Mucosa of rectum (tissue), 2 donors: ENCODE data around the gene CCER1.

Experiments used
- H3K27ac ChIP-seq, 2 donors: one replicate each; pipeline ENCODE4 v1.7.0; 2013; ENCODE audit warnings: inconsistent platforms in 2 of 2, low read depth in 2 of 2, low read length in 2 of 2
- H3K27me3 ChIP-seq, 2 donors: one replicate each; pipeline ENCODE4 v1.7.0; 2013; ENCODE audit warnings: low read length in 2 of 2; ENCODE audit not compliant: control insufficient read depth in 2 of 2, insufficient read depth in 2 of 2
- H3K36me3 ChIP-seq, 2 donors: one replicate each; pipeline ENCODE4 v1.7.0; 2013; ENCODE audit warnings: low read length in 2 of 2; ENCODE audit not compliant: control insufficient read depth in 2 of 2, insufficient read depth in 2 of 2
- H3K4me1 ChIP-seq, 2 donors: one replicate each; pipeline ENCODE4 v1.7.0; 2013; ENCODE audit warnings: low read length in 2 of 2, mild to moderate bottlenecking in 1 of 2; ENCODE audit not compliant: control insufficient read depth in 2 of 2, insufficient read depth in 2 of 2
- H3K4me3 ChIP-seq, 2 donors: one replicate each; pipeline ENCODE4 v1.7.0; 2013; ENCODE audit warnings: low read length in 2 of 2
- H3K9ac ChIP-seq, 2 donors: one replicate each; pipeline ENCODE4 v1.7.0; 2013; ENCODE audit warnings: low read length in 2 of 2, low read depth in 1 of 2, mild to moderate bottlenecking in 1 of 2
- H3K9me3 ChIP-seq, 2 donors: one replicate each; pipeline ENCODE4 v1.7.0; 2013; ENCODE audit warnings: low read length in 2 of 2; ENCODE audit not compliant: control insufficient read depth in 2 of 2
- donor health status: healthy.
- donor health status: Normal muscosa, but diverticular disease.

CCER1 gene

GRCh38 chr12:90954921-90955320 lies at the start of gene CCER1:
Gene CCER1 (minus strand): TSS chr12:90955176. CDS start chr12:90954742, 434 bp downstream.
- H3K4me1 ChIP-seq: no peaks in the 10 kb centered on the region
- H3K27me3 ChIP-seq: no peaks in the 10 kb centered on the region
- no peak within 1 kb of the TSS for H3K9ac ChIP-seq
- H3K4me3 ChIP-seq: no peak within 1 kb of the TSS
- H3K27ac ChIP-seq: no peak within 1 kb of the TSS
- no peaks in the 10 kb centered on the region for H3K36me3 ChIP-seq
- no peaks in the 10 kb centered on the region for H3K9me3 ChIP-seq

DNA sequence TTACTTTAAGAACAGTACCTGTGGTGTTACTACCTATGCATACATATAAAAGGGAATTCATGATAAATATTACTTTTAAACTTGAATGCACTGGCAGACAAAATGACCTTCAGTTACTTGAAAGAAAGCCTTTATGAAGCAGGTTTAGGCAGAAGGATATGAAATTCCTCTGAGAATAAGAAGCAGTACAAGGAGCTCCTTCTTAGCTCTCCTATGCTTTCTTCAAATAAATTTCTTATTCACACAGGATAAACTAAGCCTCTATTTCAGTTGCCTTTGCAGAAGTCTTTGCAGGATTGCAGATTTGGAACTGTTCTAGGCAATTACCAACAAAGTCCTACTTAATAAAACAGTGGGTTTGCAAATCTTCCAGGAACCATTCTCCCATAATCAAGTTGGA lies 48.8 kb upstream of the CCER1 start:
- H3K27ac ChIP-seq: no peak overlapping the region
- no peak overlapping the region for H3K4me3 ChIP-seq
- H3K4me1 ChIP-seq: no peaks in the 10 kb centered on the region
- H3K27me3 ChIP-seq: no peaks in the 10 kb centered on the region
- H3K9me3 ChIP-seq: no peaks in the 10 kb centered on the region
- no peaks in the 10 kb centered on the region for H3K36me3 ChIP-seq
- H3K9ac ChIP-seq: no peak overlapping the region

DNA sequence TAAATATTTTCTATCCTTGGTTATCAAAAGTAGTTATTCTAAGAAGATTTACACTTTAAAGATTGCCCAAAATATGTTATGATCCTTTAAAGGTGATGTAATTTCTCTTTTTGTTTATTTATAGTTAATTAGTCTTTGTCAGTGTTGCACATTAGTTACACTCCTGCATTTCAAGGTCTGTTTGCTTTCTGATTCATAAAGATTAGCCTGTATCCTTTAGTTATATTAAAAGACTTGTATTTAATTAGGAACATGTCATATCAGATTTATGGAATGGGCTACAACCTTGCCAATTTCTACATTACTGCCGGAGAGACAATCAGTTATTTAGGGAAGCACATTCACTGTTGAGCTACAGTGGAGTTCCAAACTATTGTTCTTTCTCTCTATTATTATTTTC lies 46.3 kb upstream of the CCER1 start:
- Histone ChIP-seq H3K4me1 (no peaks in the 10 kb centered on the region), H3K9ac (no peak overlapping the region), H3K27ac (no peak overlapping the region), H3K27me3 (no peaks in the 10 kb centered on the region), H3K9me3 (no peaks in the 10 kb centered on the region), H3K36me3 (no peaks in the 10 kb centered on the region), H3K4me3 (no peak overlapping the region)

DNA sequence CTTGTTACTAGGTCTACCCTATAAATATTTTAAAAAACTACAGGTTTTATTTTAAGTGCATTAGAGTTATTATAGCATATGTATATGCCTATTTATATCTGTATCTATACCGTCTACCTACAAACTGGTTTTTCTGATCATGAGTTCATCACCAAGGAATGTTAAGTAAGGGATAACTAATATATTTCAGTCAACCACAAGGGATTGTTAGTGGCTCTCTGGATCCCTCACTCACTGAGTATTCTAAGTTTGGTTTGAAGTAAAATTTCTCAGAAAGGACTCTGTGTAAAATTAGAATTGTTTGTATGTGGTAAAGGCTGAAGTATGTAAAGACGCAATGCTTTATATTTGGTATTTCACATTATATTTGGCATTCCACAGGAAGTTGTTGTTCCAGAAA lies 45.0 kb upstream of the CCER1 start:
- H3K36me3 ChIP-seq: no peaks in the 10 kb centered on the region
- no peaks in the 10 kb centered on the region for H3K4me1 ChIP-seq
- no peak overlapping the region for H3K9ac ChIP-seq
- no peaks in the 10 kb centered on the region for H3K9me3 ChIP-seq
- H3K27me3 ChIP-seq: no peaks in the 10 kb centered on the region
- H3K27ac ChIP-seq: no peak overlapping the region
- H3K4me3 ChIP-seq: no peak overlapping the region

- Histone ChIP-seq H3K27ac (no peak overlapping the region), H3K36me3 (no peaks in the 10 kb centered on the region)
Measured at GRCh38 chr12:90999527-90999926, 44.6 kb upstream of the CCER1 start.

GRCh38 chr12:90995010-90995409 lies 40.0 kb upstream of the CCER1 start:
- H3K27me3 ChIP-seq: no peaks in the 10 kb centered on the region
- H3K9ac ChIP-seq: no peak overlapping the region
- no peak overlapping the region for H3K4me3 ChIP-seq
- H3K9me3 ChIP-seq: no peaks in the 10 kb centered on the region
- no peaks in the 10 kb centered on the region for H3K4me1 ChIP-seq
- H3K27ac ChIP-seq: no peak overlapping the region
- no peaks in the 10 kb centered on the region for H3K36me3 ChIP-seq

More at GRCh38 chr12:90999527-90999926, 44.6 kb upstream of the CCER1 start:
- H3K9me3 ChIP-seq: no peaks in the 10 kb centered on the region
- H3K9ac ChIP-seq: no peak overlapping the region
- no peaks in the 10 kb centered on the region for H3K4me1 ChIP-seq
- no peaks in the 10 kb centered on the region for H3K27me3 ChIP-seq
- H3K4me3 ChIP-seq: no peak overlapping the region

DNA sequence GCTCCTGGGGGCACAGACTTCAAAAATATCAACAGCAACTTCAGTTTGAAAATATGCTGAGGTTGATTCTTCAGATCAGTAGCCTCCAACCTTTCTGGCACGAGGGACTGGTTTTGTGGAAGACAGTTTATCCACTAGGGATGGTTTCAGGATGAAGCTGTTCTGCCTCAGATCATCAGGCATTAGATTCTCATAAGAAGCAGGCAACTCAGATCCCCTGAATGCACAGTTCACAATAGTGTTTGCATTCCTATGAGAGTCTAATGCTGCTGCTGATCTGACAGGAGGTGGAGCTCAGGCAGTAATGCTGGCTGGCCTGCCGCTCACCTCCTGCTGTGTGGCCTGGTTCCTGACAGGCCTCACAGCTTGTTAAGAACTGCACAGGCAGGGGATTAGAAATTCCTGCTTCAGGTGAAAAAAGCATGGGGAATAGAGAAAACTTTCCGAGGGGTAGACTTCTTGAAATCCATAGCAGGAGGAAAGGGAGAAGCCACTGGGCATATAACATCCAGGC lies 37.0 kb upstream of the CCER1 start:
- H3K4me1 ChIP-seq: no peaks in the 10 kb centered on the region
- H3K36me3 ChIP-seq: no peaks in the 10 kb centered on the region
- no peak overlapping the region for H3K27ac ChIP-seq
- H3K4me3 ChIP-seq: no peak overlapping the region
- H3K9me3 ChIP-seq: no peaks in the 10 kb centered on the region
- no peaks in the 10 kb centered on the region for H3K27me3 ChIP-seq
- H3K9ac ChIP-seq: no peak overlapping the region

DNA sequence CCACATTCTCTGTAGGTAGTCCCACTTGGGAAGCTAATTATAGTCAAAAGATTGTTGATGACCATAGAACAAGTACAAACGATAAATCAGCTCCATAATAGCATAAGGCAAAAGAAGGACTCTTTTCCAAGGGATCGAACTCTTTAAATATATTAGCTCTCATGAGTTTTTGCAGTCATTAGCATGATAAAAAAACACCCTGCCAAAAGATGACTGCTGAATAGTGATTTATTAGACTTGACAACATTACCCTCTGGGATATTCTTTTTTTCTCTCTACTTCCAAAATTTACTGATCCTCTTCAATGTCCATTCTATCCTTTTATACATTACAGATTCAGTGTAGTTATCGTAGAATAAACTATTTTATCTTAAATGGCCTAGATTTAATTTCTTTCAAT lies 35.6 kb upstream of the CCER1 start:
- H3K27ac ChIP-seq: no peak overlapping the region
- H3K27me3 ChIP-seq: no peaks in the 10 kb centered on the region
- no peaks in the 10 kb centered on the region for H3K36me3 ChIP-seq
- no peaks in the 10 kb centered on the region for H3K4me1 ChIP-seq
- H3K4me3 ChIP-seq: no peak overlapping the region
- H3K9ac ChIP-seq: no peak overlapping the region
- no peaks in the 10 kb centered on the region for H3K9me3 ChIP-seq

- no peaks in the 10 kb centered on the region for H3K4me1 ChIP-seq
- H3K27me3 ChIP-seq: no peaks in the 10 kb centered on the region
- no peaks in the 10 kb centered on the region for H3K9me3 ChIP-seq
- H3K36me3 ChIP-seq: no peaks in the 10 kb centered on the region
- H3K4me3 ChIP-seq: no peak overlapping the region
- no peak overlapping the region for H3K27ac ChIP-seq
- H3K9ac ChIP-seq: no peak overlapping the region
Measured at GRCh38 chr12:90989686-90990111, 34.7 kb upstream of the CCER1 start.

DNA sequence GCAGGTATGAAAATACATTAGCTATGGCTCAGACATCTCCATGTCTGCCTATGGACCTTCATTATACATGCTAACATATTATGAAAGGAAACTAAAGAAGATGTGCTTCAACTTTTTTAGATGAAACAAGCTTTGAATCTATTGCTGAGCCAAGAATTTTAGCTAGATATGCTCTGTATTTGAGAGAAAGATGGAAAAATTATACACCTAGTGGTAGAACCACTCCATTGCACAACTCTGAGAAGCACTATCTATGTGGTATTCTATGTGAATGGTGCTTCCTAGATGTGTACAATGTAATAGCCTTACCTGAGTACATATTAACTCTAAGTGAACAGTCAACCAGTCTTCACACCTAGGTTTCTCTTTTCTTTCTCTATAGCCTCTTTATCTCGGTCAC lies 32.5 kb upstream of the CCER1 start:
- Histone ChIP-seq H3K36me3 (no peaks in the 10 kb centered on the region), H3K9me3 (no peaks in the 10 kb centered on the region)

DNA sequence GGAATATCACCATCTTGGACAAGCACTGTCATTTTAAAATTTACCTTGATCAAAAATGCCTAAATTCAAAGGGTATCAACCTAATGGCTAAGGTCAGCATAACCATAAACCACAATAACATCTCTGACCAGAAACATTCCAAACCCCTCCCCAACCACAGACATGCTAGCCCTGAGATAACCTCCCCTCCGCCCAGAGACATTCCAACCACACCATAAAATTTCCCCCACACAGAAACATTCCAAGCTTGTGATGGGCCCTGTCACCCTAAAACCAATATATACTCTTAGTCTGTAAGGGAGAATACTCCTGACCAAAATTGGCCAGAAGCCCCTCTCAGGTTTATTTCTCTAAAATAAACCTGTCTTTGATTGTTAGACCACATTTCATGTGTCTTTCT lies 32.1 kb upstream of the CCER1 start:
- no peak overlapping the region for H3K9ac ChIP-seq
- H3K4me1 ChIP-seq: no peaks in the 10 kb centered on the region
- H3K9me3 ChIP-seq: no peaks in the 10 kb centered on the region
- no peak overlapping the region for H3K27ac ChIP-seq
- no peaks in the 10 kb centered on the region for H3K36me3 ChIP-seq
- no peaks in the 10 kb centered on the region for H3K27me3 ChIP-seq
- no peak overlapping the region for H3K4me3 ChIP-seq

More for the DNA sequence above, 32.5 kb upstream of the CCER1 start:
- no peaks in the 10 kb centered on the region for H3K4me1 ChIP-seq
- H3K9ac ChIP-seq: no peak overlapping the region
- H3K4me3 ChIP-seq: no peak overlapping the region
- H3K27me3 ChIP-seq: no peaks in the 10 kb centered on the region
- H3K27ac ChIP-seq: no peak overlapping the region
